Ovary (tissue), 9 donors: Measurements from ENCODE around the gene CXCL3. TPM values are rescaled to one million over a fixed set of nuclear protein-coding genes. Genes with fewer than 3 reads are reported as not detected.

Experiments used
- DNase-seq, 5 donors: peaks; one replicate each; pipeline ENCODE4 v3.0.0-alpha.2; 2019 to 2020
- H3K27ac ChIP-seq, 2 donors: fragments of 200-600 bp; one replicate each; pipeline versions ENCODE4 v1.5.1 to v1.8.0; 2019 to 2022
- H3K27me3 ChIP-seq: fragments of 200-600 bp; one replicate; pipeline ENCODE4 v1.8.0; 2022
- H3K36me3 ChIP-seq: fragments of 200-600 bp; sonication (generic); one replicate; pipeline ENCODE4 v1.5.1; 2019
- H3K4me1 ChIP-seq: one replicate; pipeline ENCODE4 v1.8.1; 2013; ENCODE audit warnings: mild to moderate bottlenecking, moderate library complexity; ENCODE audit not compliant: insufficient read depth
- H3K4me3 ChIP-seq: fragments of 200-600 bp; sonication (generic); one replicate; pipeline ENCODE4 v1.5.1; 2017
- H3K9me3 ChIP-seq, 2 donors: fragments of 200-600 bp in 1 of 2; sonication (generic) in 1 of 2; one replicate each; pipeline versions ENCODE4 v1.5.1 to v1.8.1; 2013 to 2019; ENCODE audit warnings: mild to moderate bottlenecking in 1 of 2, moderate library complexity in 1 of 2
- CTCF ChIP-seq, 3 donors: fragments of 450-650 bp in 2 of 3; fragments of 200-600 bp in 1 of 3; IDR thresholded peaks; one replicate each; pipeline versions ENCODE4 v1.5.1 to v1.8.0; 2016 to 2022; ENCODE audit warnings: antibody characterized with exemption in 3 of 3, mild to moderate bottlenecking in 1 of 3
- EP300 ChIP-seq: sonication (generic); formaldehyde crosslinking; IDR thresholded peaks from one replicate; pipeline ENCODE4 v1.6.1; 2017; ENCODE audit warnings: antibody characterized with exemption
- POLR2A ChIP-seq: fragments of 450-650 bp; IDR thresholded peaks from one replicate; pipeline ENCODE4 v1.6.1; 2017; ENCODE audit warnings: antibody characterized with exemption, mild to moderate bottlenecking, moderate library complexity
- WGBS, 3 donors: extraction: QIAGEN DNeasy Blood & Tissue Kit in 1 of 3; methylation state at CpG; one replicate each; pipeline versions ENCODE4 v1.1.5 to v1.1.7; 2013 to 2017; 5-methylcytosine and 5-hydroxymethylcytosine counted together
- intact Hi-C, 4 donors: fragments of 100-400 bp; cut with DNase I; formaldehyde crosslinking; loops; one replicate each; pipeline versions ENCODE4 v1.11.0 to v1.15.1; 2022 to 2023
- polyA plus RNA-seq, 2 donors: library from polyadenylated mRNA; stranded (reverse); fragments of 200-250 nt in 1 of 2; fragments of 350-450 nt in 1 of 2; fragmentation: Illumina TruSeq in 1 of 2; extraction: RNeasy Lipid Tissue Mini Kit (QIAGEN cat#74804) in 1 of 2; gene quantifications; one replicate each; pipeline ENCODE4 v1.2.3, GENCODE V29; 2013 to 2014
- total RNA-seq, 7 donors: library from RNA; depleted of rRNA in 2 of 7; stranded (reverse); fragments of >200 nt in 2 of 7; fragmentation: NEBNext Ultra II Directional in 3 of 7; extraction: Animal tissue kit (Norgen Biotek cat#: 25700) in 3 of 7; gene quantifications; one replicate each; pipeline versions ENCODE4 v1.1.0 to v1.2.4, GENCODE V29; 2016 to 2023
- donor health status: DM: no; HTN: no; CAD: no; lungs with moderate emphysema.
- donor health status: DM: no; HTN: no; CAD: no.
- donor health status: Bipolar disorder and iron deficiency.
- donor health status: DM: yes; HTN: yes; CAD: no.
- donor health status: DM: no; HTN: no; CAD: no.
- donor health status: DM: yes; HTN: yes; CAD: no.

CXCL3 gene
- total and polyA plus RNA-seq, 9 donors, result 0.25 to 17.5 (median 0.72) TPM

DNA sequence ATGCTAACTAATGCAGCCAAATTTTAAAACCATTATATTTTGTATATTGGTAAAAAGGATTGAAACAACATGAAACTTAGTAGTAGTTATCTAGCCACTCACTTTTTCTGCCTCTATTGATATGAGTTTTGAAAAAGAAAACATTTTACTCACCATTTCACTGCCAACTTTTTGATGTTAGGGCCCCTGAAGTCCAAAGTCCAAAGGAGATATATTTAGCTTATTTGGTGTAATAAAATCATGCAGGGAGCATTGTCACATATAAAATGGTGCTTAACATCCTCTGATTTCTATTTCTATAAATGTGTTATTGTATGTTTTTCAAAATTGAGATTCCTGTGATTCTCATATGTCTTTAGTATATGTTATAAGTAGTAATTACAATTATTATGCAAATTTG is 24.5 kb upstream of the CXCL3 start:
- Histone ChIP-seq H3K4me3 (no peak overlapping the region), H3K36me3 (no peaks in the 10 kb centered on the region), H3K27ac (no peak overlapping the region), H3K27me3 (no peaks in the 10 kb centered on the region), H3K9me3 (no peaks in the 10 kb centered on the region), H3K4me1 (no peaks in the 10 kb centered on the region)
- DNase-seq, result no peak
- intact Hi-C loops, result no loop called here
- TF ChIP-seq POLR2A (no peak), CTCF (IDR thresholded peaks at IDR 0.05) (no peak), EP300 (no peak)

DNA sequence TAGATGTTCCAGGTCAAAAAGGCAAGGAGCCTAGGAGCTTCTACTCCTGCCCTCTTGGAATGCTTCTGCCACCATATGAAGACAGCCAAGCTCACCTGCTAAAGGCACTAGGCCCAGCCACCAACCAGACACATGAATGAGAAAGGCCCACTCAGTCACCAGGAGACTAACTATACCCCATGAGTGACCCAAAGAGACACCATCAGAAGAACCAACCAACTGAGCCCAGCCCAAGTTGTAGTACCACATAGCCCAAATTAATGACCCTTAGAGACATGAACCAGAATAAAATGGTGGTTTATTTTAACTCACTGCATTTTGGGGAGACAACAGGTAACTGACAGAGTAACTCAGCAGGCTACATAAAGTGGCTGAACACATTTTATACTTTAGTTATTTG is 22.9 kb upstream of the CXCL3 start:
- Histone ChIP-seq H3K36me3 (no peaks in the 10 kb centered on the region), H3K4me1 (no peaks in the 10 kb centered on the region), H3K27ac (no peak overlapping the region), H3K4me3 (no peak overlapping the region), H3K9me3 (no peaks in the 10 kb centered on the region), H3K27me3 (no peaks in the 10 kb centered on the region)
- TF ChIP-seq EP300 (no peak), POLR2A (no peak), CTCF (IDR thresholded peaks at IDR 0.05) (no peak)
- DNase-seq, result no peak
- intact Hi-C loops, result no loop called here

DNA sequence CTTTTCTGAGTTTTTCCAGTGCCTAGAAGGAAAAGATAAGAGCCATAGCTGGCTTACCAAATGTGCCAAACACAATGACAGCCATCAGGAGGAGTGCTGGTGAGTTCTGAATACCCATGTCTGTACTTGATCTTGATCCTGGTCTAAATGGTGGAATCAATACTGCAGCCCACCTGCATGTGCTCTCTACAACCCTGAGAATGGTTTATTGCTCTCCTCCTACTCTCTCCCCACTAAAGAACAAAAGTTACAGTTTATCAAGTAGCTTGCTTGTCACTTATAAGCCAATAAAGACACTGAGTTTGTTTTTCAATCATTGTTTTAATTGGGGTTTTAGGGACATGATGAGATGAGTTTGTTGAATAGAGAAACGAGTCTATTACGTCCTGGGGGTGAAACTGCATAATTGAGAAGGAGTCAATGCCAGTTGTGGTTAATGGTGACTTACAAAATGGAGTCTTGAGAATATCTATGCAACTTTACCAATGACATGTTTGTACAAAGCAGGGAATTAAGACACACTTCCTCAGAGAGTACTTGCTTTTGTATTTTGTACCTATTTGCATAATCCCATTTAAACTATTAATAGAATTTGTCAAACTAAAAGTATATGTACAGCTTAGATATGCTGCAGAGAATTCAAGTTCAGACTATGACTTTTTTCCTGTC is 20.8 kb upstream of the CXCL3 start:
- H3K4me1 ChIP-seq, result no peaks in the 10 kb centered on the region
- H3K36me3 ChIP-seq, result no peaks in the 10 kb centered on the region
- H3K27me3 ChIP-seq, result no peaks in the 10 kb centered on the region
- intact Hi-C loops, result no loop called here
- TF ChIP-seq POLR2A, result no peak
- no peak for TF ChIP-seq CTCF (IDR thresholded peaks at IDR 0.05)
- no peak for TF ChIP-seq EP300
- H3K4me3 ChIP-seq, result no peak overlapping the region
- WGBS, 3 donors, result 58 to 63% (median 61%) methylated on average over 2 of the region's 2 CpGs
- H3K9me3 ChIP-seq, result no peaks in the 10 kb centered on the region
- H3K27ac ChIP-seq, result no peak overlapping the region
- no peak for DNase-seq

GRCh38 chr4:74058048-74058651 is 19.7 kb upstream of the CXCL3 start:
- WGBS, 3 donors, result 91 to 97% (median 92%) methylated on average over 4 of the region's 4 CpGs
- Histone ChIP-seq H3K9me3 (no peaks in the 10 kb centered on the region), H3K27me3 (no peaks in the 10 kb centered on the region), H3K27ac (no peak overlapping the region), H3K4me1 (no peaks in the 10 kb centered on the region), H3K36me3 (no peaks in the 10 kb centered on the region), H3K4me3 (no peak overlapping the region)
- no peak for DNase-seq
- intact Hi-C loops, result no loop called here
- TF ChIP-seq POLR2A (no peak), EP300 (no peak), CTCF (IDR thresholded peaks at IDR 0.05) (no peak)
